Stomach (tissue), 4 donors: ENCODE data around the gene SELENOO.

Experiments used
- CTCF ChIP-seq, 7 experiments: fragments of 450-650 bp in 4 of 7; fragments of 200-600 bp in 3 of 7; sonication (generic) in 3 of 7; IDR thresholded peaks; one replicate each; pipeline ENCODE4 v1.5.1; 2016 to 2019; ENCODE audit warnings: antibody characterized with exemption in 7 of 7, control low read depth in 2 of 7, mild to moderate bottlenecking in 1 of 7
- EP300 ChIP-seq: sonication (generic); formaldehyde crosslinking; IDR thresholded peaks from one replicate; pipeline ENCODE4 v1.6.1; 2017; ENCODE audit warnings: antibody characterized with exemption
- POLR2A ChIP-seq, 4 donors: fragments of 450-650 bp; IDR thresholded peaks; one replicate each; pipeline ENCODE4 v1.6.1; 2016; ENCODE audit warnings: antibody characterized with exemption in 4 of 4, control low read depth in 2 of 4, mild to moderate bottlenecking in 1 of 4, moderate library complexity in 1 of 4
- POLR2AphosphoS5 ChIP-seq, 3 donors: sonication (generic); formaldehyde crosslinking; IDR thresholded peaks; one replicate each; pipeline ENCODE4 v1.6.1; 2016; ENCODE audit warnings: antibody characterized with exemption in 3 of 3

- no peak for TF ChIP-seq CTCF (IDR thresholded peaks at IDR 0.05)
- TF ChIP-seq POLR2A (IDR thresholded peaks at IDR 0.05): no peak
- no peak for TF ChIP-seq EP300
- no peak for TF ChIP-seq POLR2AphosphoS5 (IDR thresholded peaks at IDR 0.05)
Measured at GRCh38 chr22:50246242-50247175, 45.7 kb downstream of the SELENOO start.
